Sigmoid colon (tissue), 7 donors: ENCODE results near the gene S100A16. TPM values are rescaled to one million over a fixed set of nuclear protein-coding genes. Genes with fewer than 3 reads are reported as not detected.

Experiments used
- DNase-seq: peaks from one replicate; pipeline ENCODE4 v3.0.0-alpha.2; 2019
- H3K27ac ChIP-seq, 4 donors: fragments of 200-600 bp; sonication (generic); one replicate each; pipeline ENCODE4 v1.5.1; 2016 to 2019; ENCODE audit warnings: mild to moderate bottlenecking in 1 of 4
- H3K27me3 ChIP-seq, 3 donors: fragments of 200-600 bp; sonication (generic); one replicate each; pipeline ENCODE4 v1.5.1; 2019; ENCODE audit warnings: mild to moderate bottlenecking in 1 of 3
- H3K36me3 ChIP-seq, 4 donors: fragments of 200-600 bp; sonication (generic); one replicate each; pipeline ENCODE4 v1.5.1; 2016 to 2019
- H3K4me1 ChIP-seq, 4 donors: fragments of 200-600 bp; sonication (generic); one replicate each; pipeline ENCODE4 v1.5.1; 2017 to 2019
- H3K4me3 ChIP-seq, 4 donors: fragments of 200-600 bp; sonication (generic); one replicate each; pipeline ENCODE4 v1.5.1; 2017 to 2019; ENCODE audit warnings: mild to moderate bottlenecking in 2 of 4, moderate library complexity in 1 of 4
- H3K9me3 ChIP-seq, 4 donors: fragments of 200-600 bp in 3 of 4; sonication (generic) in 3 of 4; one replicate each; pipeline versions ENCODE4 v1.5.1 to v1.6.1; 2013 to 2019
- EP300 ChIP-seq, 4 donors: sonication (generic); formaldehyde crosslinking; IDR thresholded peaks; one replicate each; pipeline ENCODE4 v1.6.1; 2017; ENCODE audit warnings: antibody characterized with exemption in 4 of 4
- POLR2A ChIP-seq, 2 donors: fragments of 450-650 bp; IDR thresholded peaks; one replicate each; pipeline ENCODE4 v1.6.1; 2016; ENCODE audit warnings: antibody characterized with exemption in 2 of 2, mild to moderate bottlenecking in 2 of 2, moderate library complexity in 2 of 2
- POLR2AphosphoS5 ChIP-seq, 4 donors: sonication (generic); formaldehyde crosslinking; IDR thresholded peaks; one replicate each; pipeline ENCODE4 v1.6.1; 2017; ENCODE audit warnings: antibody characterized with exemption in 4 of 4
- WGBS, 2 donors: extraction: QIAGEN DNeasy Blood & Tissue Kit; methylation state at CpG; one replicate each; pipeline ENCODE4 v1.1.7; 2013; 5-methylcytosine and 5-hydroxymethylcytosine counted together
- intact Hi-C: fragments of 100-400 bp; cut with DNase I; formaldehyde crosslinking; loops from one replicate; pipeline ENCODE4 v1.15.1; 2023
- polyA plus RNA-seq, 3 donors: library from polyadenylated mRNA; stranded (reverse); fragments of 200-250 nt; gene quantifications; one replicate each; pipeline ENCODE4 v1.2.3, GENCODE V29; 2013
- total RNA-seq, 4 donors: library from RNA; depleted of rRNA; stranded (reverse); fragments of >200 nt; gene quantifications; one replicate each; pipeline ENCODE4 v1.1.0, GENCODE V29; 2016
- TF ChIP-seq, protein P1 (sequence below), 4 experiments: fragments of 450-650 bp in 3 of 4; fragments of 200-600 bp in 1 of 4; IDR thresholded peaks; one replicate each; pipeline ENCODE4 v1.5.1; 2016 to 2019; ENCODE audit warnings: antibody characterized with exemption in 4 of 4, mild to moderate bottlenecking in 3 of 4, moderate library complexity in 2 of 4
- donor health status: healthy with polysubstance abuse.
- donor health status: Bipolar disorder and iron deficiency.
- donor health status: healthy.

Gene S100A16, protein sequence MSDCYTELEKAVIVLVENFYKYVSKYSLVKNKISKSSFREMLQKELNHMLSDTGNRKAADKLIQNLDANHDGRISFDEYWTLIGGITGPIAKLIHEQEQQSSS
- total RNA-seq = 10 to 100 TPM; 35.6 to 49.9 (median 39.7) TPM
- polyA plus RNA-seq = 100 to 1,000 TPM; 332 to 492 (median 370) TPM

DNA sequence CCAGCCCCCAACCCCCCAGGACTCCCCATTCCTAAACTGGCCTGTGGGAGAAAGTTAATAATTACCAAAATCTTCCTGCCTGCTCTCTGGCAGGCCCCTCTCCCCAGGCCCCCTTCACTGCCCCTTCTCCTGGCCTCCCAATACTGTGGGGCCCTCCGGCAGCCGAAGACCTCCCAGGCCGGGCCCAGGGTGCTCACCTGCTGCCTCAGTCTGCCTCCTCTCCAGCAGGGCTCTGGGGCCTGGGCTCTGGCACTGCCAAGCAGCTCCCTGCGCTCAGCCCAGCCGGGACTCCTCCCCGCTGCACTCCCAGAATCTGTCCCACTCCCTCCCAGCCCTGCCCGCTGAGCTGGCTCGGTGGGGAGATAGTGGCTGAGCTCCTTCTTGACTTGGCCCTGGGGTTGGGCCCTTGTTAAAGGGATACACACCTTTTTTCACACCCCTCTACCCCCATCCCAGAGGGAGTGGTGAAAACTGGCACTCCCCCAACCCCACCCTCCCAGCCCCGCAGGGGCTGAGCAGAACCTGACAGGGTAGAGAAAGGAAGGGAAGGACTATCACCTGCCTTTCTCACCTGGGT, at the start of gene S100A16:
TSS of gene S100A16 (minus strand) at position 383 of the 577 bp plus-strand sequence. CDS start 4,986 bp downstream, outside the sequence.
- intact Hi-C loops = loop anchor here (5.0 kb wide), 1 partner anchor 81 kb away; no protein-coding TSS in a partner anchor
- 12 to 48% methylated on average over 9 of the region's 9 CpGs for WGBS, 2 donors
- H3K36me3 ChIP-seq = peaks cover 0 to 2% (median 0%) of the 10 kb centered on the region in 4 donors
- H3K4me3 ChIP-seq = peak within 1 kb of the TSS; percentile 66 to 72 (median 68)
- H3K27me3 ChIP-seq = no peaks in the 10 kb centered on the region
- peak; percentile 93 for DNase-seq
- peak within 1 kb of the TSS; percentile 82 to 90 (median 86) for H3K27ac ChIP-seq
- peak; percentile 67 to 90 (median 87) for TF ChIP-seq POLR2AphosphoS5 (IDR thresholded peaks at IDR 0.05)
- TF ChIP-seq, protein P1, sequence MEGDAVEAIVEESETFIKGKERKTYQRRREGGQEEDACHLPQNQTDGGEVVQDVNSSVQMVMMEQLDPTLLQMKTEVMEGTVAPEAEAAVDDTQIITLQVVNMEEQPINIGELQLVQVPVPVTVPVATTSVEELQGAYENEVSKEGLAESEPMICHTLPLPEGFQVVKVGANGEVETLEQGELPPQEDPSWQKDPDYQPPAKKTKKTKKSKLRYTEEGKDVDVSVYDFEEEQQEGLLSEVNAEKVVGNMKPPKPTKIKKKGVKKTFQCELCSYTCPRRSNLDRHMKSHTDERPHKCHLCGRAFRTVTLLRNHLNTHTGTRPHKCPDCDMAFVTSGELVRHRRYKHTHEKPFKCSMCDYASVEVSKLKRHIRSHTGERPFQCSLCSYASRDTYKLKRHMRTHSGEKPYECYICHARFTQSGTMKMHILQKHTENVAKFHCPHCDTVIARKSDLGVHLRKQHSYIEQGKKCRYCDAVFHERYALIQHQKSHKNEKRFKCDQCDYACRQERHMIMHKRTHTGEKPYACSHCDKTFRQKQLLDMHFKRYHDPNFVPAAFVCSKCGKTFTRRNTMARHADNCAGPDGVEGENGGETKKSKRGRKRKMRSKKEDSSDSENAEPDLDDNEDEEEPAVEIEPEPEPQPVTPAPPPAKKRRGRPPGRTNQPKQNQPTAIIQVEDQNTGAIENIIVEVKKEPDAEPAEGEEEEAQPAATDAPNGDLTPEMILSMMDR (IDR thresholded peaks at IDR 0.05) = no peak
- TF ChIP-seq POLR2A (IDR thresholded peaks at IDR 0.05) = peak; percentile 76 to 92
- peaks cover 0 to 64% (median 51%) of the 10 kb centered on the region in 4 donors for H3K4me1 ChIP-seq
- H3K9me3 ChIP-seq = no peaks in the 10 kb centered on the region

- WGBS, 2 donors = 51 to 65% methylated on average over 2 of the region's 2 CpGs
- Histone ChIP-seq H3K27me3 (no peaks in the 10 kb centered on the region), H3K4me1 (peaks cover 0 to 14% (median 11%) of the 10 kb centered on the region in 4 donors), H3K4me3 (no peak overlapping the region), H3K9me3 (no peaks in the 10 kb centered on the region), H3K36me3 (peaks cover 61 to 73% (median 62%) of the 10 kb centered on the region in 4 donors), H3K27ac (no peak overlapping the region)
- DNase-seq = peak; percentile 10
- TF ChIP-seq EP300 (IDR thresholded peaks at IDR 0.05) = no peak
- no peak for TF ChIP-seq POLR2A (IDR thresholded peaks at IDR 0.05)
- TF ChIP-seq, protein P1 (IDR thresholded peaks at IDR 0.05) = no peak
- TF ChIP-seq POLR2AphosphoS5 (IDR thresholded peaks at IDR 0.05) = no peak
- intact Hi-C loops = no loop called here
These were observed 49.3 kb upstream of the S100A16 start for GRCh38 chr1:153662269-153662668.

- peaks cover 50 to 62% (median 52%) of the 10 kb centered on the region in 4 donors for H3K36me3 ChIP-seq
- H3K9me3 ChIP-seq = no peaks in the 10 kb centered on the region
- no peaks in the 10 kb centered on the region for H3K27me3 ChIP-seq
- peaks cover 0 to 14% (median 11%) of the 10 kb centered on the region in 4 donors for H3K4me1 ChIP-seq
- TF ChIP-seq POLR2A (IDR thresholded peaks at IDR 0.05) (no peak), POLR2AphosphoS5 (IDR thresholded peaks at IDR 0.05) (no peak), EP300 (IDR thresholded peaks at IDR 0.05) (no peak)
- H3K4me3 ChIP-seq = no peak overlapping the region
- H3K27ac ChIP-seq = peak overlapping the region in 1 of 4 donors; percentile 10
- intact Hi-C loops = no loop called here
- WGBS, 2 donors = 69 to 72% methylated on average over 9 of the region's 9 CpGs
- no peak for DNase-seq
These were observed 48.3 kb upstream of the S100A16 start for GRCh38 chr1:153661111-153661708.

GRCh38 chr1:153659656-153660055, 46.7 kb upstream of the S100A16 start:
- Histone ChIP-seq H3K4me3 (peak overlapping the region in 3 of 4 donors; percentile 64 to 73 (median 70)), H3K9me3 (no peaks in the 10 kb centered on the region), H3K27ac (peak overlapping the region; percentile 92 to 94 (median 93)), H3K27me3 (no peaks in the 10 kb centered on the region), H3K4me1 (peaks cover 0 to 14% (median 11%) of the 10 kb centered on the region in 4 donors), H3K36me3 (peaks cover 35 to 46% (median 36%) of the 10 kb centered on the region in 4 donors)
- DNase-seq = peak; percentile 55
- intact Hi-C loops = loop anchor here (2.0 to 5.0 kb wide), 2 partner anchors 25 to 87 kb away; partner anchors contain the start of gene CHTOP
- 80 to 87% methylated on average over 9 of the region's 9 CpGs for WGBS, 2 donors
- TF ChIP-seq, protein P1 (IDR thresholded peaks at IDR 0.05) = no peak
- TF ChIP-seq POLR2AphosphoS5 (IDR thresholded peaks at IDR 0.05) (no peak), EP300 (IDR thresholded peaks at IDR 0.05) (no peak), POLR2A (IDR thresholded peaks at IDR 0.05) (no peak)

GRCh38 chr1:153659175-153659534, 46.2 kb upstream of the S100A16 start:
- Histone ChIP-seq H3K27me3 (no peaks in the 10 kb centered on the region), H3K4me1 (peaks cover 0 to 14% (median 11%) of the 10 kb centered on the region in 4 donors), H3K36me3 (peaks cover 30 to 41% (median 31%) of the 10 kb centered on the region in 4 donors), H3K27ac (peak overlapping the region; percentile 92 to 94 (median 93)), H3K4me3 (peak overlapping the region; percentile 58 to 73 (median 67)), H3K9me3 (no peaks in the 10 kb centered on the region)
- 23 to 41% methylated on average over 8 of the region's 8 CpGs for WGBS, 2 donors
- no peak for DNase-seq
- TF ChIP-seq, protein P1 (IDR thresholded peaks at IDR 0.05) = no peak
- TF ChIP-seq EP300 (IDR thresholded peaks at IDR 0.05) = no peak
- no peak for TF ChIP-seq POLR2A (IDR thresholded peaks at IDR 0.05)
- TF ChIP-seq POLR2AphosphoS5 (IDR thresholded peaks at IDR 0.05) = no peak
- intact Hi-C loops = loop anchor here (2.0 to 5.0 kb wide), 2 partner anchors 24 to 87 kb away; partner anchors contain the start of gene CHTOP
